Neural cell (in vitro differentiated cells): ENCODE data around the gene MYO1D.

ENCODE experiments used
- EZH2 ChIP-seq: fragments of 200-600, 300-800 bp; shearing (Covaris generic), sonication (generic); IDR thresholded peaks from 2 replicates; pipeline ENCODE4 v1.6.1; 2014; ENCODE audit warnings: antibody characterized with exemption, low read length, borderline replicate concordance, mild to moderate bottlenecking; ENCODE audit not compliant: insufficient read depth, poor library complexity, severe bottlenecking
- POLR2AphosphoS5 ChIP-seq: IDR thresholded peaks from 2 replicates; pipeline ENCODE4 v1.6.1; 2012
- TF ChIP-seq, protein P1 (sequence below): fragments of 450-650 bp; IDR thresholded peaks from 2 replicates; pipeline ENCODE4 v1.5.1; 2014; ENCODE audit warnings: antibody characterized with exemption, mild to moderate bottlenecking, moderate library complexity; ENCODE audit not compliant: poor library complexity, severe bottlenecking
- TF ChIP-seq, protein P2 (sequence below): IDR thresholded peaks from 2 replicates; pipeline ENCODE4 v1.6.1; 2012; ENCODE audit warnings: borderline replicate concordance

DNA sequence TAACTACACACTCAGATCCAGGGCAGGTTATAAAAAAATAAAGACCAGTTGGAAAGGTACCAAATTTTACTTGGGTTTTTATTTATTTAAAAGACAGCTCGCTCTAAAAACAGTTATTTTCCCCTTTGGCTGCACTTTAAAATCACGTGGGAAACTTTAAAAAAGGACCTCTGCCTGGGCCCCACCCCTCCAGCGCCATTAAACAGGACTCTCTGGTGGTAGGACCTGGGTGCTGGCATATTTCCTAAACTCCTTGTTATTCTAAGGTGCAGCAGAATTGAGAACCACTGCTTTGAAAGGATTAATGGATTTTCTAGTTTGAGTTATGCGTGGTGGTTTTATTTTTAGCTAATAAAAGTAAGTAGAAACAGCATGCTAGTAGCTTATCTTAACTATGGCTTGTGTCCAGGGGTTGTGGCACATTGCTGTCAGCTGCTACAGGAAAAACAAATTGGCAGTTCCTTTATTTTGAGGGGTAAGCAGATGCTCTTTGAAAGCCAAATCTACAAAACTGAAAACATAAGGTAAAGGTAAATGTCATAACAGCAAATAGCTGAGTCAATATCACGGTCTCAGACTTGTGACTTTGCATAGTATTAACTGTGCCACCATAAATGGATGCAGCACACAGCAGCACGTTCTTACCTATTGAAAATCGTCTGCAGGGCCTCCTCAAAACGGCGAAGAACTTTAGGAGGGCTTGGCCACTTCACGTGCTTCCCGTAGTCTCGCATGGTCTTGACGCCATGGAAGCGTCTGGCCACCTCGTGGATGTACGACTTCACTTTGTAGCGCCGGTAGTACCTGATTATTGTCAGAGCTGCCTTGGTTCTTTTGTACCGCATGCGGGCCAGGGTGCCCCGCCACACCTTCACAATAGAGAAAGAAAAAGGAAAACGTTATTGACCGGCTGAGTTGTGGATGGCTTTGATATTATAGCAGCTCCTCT, 218.2 kb downstream of the MYO1D start:
- TF ChIP-seq, protein P1, sequence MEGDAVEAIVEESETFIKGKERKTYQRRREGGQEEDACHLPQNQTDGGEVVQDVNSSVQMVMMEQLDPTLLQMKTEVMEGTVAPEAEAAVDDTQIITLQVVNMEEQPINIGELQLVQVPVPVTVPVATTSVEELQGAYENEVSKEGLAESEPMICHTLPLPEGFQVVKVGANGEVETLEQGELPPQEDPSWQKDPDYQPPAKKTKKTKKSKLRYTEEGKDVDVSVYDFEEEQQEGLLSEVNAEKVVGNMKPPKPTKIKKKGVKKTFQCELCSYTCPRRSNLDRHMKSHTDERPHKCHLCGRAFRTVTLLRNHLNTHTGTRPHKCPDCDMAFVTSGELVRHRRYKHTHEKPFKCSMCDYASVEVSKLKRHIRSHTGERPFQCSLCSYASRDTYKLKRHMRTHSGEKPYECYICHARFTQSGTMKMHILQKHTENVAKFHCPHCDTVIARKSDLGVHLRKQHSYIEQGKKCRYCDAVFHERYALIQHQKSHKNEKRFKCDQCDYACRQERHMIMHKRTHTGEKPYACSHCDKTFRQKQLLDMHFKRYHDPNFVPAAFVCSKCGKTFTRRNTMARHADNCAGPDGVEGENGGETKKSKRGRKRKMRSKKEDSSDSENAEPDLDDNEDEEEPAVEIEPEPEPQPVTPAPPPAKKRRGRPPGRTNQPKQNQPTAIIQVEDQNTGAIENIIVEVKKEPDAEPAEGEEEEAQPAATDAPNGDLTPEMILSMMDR: no peak
- TF ChIP-seq POLR2AphosphoS5: no peak
- TF ChIP-seq, protein P2, sequence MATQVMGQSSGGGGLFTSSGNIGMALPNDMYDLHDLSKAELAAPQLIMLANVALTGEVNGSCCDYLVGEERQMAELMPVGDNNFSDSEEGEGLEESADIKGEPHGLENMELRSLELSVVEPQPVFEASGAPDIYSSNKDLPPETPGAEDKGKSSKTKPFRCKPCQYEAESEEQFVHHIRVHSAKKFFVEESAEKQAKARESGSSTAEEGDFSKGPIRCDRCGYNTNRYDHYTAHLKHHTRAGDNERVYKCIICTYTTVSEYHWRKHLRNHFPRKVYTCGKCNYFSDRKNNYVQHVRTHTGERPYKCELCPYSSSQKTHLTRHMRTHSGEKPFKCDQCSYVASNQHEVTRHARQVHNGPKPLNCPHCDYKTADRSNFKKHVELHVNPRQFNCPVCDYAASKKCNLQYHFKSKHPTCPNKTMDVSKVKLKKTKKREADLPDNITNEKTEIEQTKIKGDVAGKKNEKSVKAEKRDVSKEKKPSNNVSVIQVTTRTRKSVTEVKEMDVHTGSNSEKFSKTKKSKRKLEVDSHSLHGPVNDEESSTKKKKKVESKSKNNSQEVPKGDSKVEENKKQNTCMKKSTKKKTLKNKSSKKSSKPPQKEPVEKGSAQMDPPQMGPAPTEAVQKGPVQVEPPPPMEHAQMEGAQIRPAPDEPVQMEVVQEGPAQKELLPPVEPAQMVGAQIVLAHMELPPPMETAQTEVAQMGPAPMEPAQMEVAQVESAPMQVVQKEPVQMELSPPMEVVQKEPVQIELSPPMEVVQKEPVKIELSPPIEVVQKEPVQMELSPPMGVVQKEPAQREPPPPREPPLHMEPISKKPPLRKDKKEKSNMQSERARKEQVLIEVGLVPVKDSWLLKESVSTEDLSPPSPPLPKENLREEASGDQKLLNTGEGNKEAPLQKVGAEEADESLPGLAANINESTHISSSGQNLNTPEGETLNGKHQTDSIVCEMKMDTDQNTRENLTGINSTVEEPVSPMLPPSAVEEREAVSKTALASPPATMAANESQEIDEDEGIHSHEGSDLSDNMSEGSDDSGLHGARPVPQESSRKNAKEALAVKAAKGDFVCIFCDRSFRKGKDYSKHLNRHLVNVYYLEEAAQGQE: no peak
- no peak for TF ChIP-seq EZH2
